GM21423 (cell line): ENCODE results near the gene ARTN.
A peak's percentile ranks its signal among the peaks of the same experiment; 100 is the strongest.

Source experiments
- ATAC-seq: cut with Tn5 transposase; IDR thresholded peaks from one replicate; pipeline ENCODE4 v1.9.1; 2021; ENCODE audit warnings: mild to moderate bottlenecking, moderate library complexity; ENCODE audit not compliant: unreplicated experiment

Gene ARTN

GRCh38 chr1:43947061-43947873 is 13.7 kb downstream of the ARTN start:
- ATAC-seq = no peak

GRCh38 chr1:43947874-43948437 is 14.4 kb downstream of the ARTN start:
- no peak for ATAC-seq

GRCh38 chr1:43949678-43950077 is 16.1 kb downstream of the ARTN start:
- ATAC-seq = no peak

GRCh38 chr1:43951021-43951985 is 17.7 kb downstream of the ARTN start:
- ATAC-seq = no peak

GRCh38 chr1:43952731-43953346 is 19.2 kb downstream of the ARTN start:
- no peak for ATAC-seq

- ATAC-seq = no peak
These were observed 19.8 kb downstream of the ARTN start for GRCh38 chr1:43953361-43953760.

- ATAC-seq = no peak
These were observed 20.4 kb downstream of the ARTN start for GRCh38 chr1:43954036-43954435.

GRCh38 chr1:43956234-43956633 is 22.6 kb downstream of the ARTN start:
- ATAC-seq = no peak

- no peak for ATAC-seq
These were observed 23.9 kb downstream of the ARTN start for GRCh38 chr1:43957407-43958040.

- no peak for ATAC-seq
These were observed 25.0 kb downstream of the ARTN start for GRCh38 chr1:43958351-43959255.

GRCh38 chr1:43960798-43961197 is 27.2 kb downstream of the ARTN start:
- no peak for ATAC-seq

- no peak for ATAC-seq
These were observed 28.1 kb downstream of the ARTN start for GRCh38 chr1:43961692-43962091.

- ATAC-seq = no peak
These were observed 28.7 kb downstream of the ARTN start for GRCh38 chr1:43962324-43962723.

GRCh38 chr1:43963006-43963405 is 29.4 kb downstream of the ARTN start:
- ATAC-seq = no peak

- no peak for ATAC-seq
These were observed 30.3 kb downstream of the ARTN start for GRCh38 chr1:43963890-43964289.

GRCh38 chr1:43965316-43965715 is 31.7 kb downstream of the ARTN start:
- ATAC-seq = no peak

- ATAC-seq = no peak
These were observed 34.8 kb downstream of the ARTN start for GRCh38 chr1:43968348-43968948.

- no peak for ATAC-seq
These were observed 35.8 kb downstream of the ARTN start for GRCh38 chr1:43969416-43969745.

- peak; percentile 80 for ATAC-seq
These were observed 36.3 kb downstream of the ARTN start, which contains the start of gene DPH2 for GRCh38 chr1:43969746-43970466. DPH2 (plus strand) TSS chr1:43970010; CDS start chr1:43970176, 166 bp downstream.
